Osteocyte (in vitro differentiated cells): ENCODE data around the gene PHLPP1. TPM values are rescaled to one million over a fixed set of nuclear protein-coding genes. Genes with fewer than 3 reads are reported as not detected.
"Not testable (repeated sequence)": the region's sequence is repeated elsewhere in the genome, so short reads cannot be mapped to it uniquely, and the experiment has no call there.

Experiments used
- DNase-seq: peaks from one replicate; pipeline ENCODE4 v3.0.0; 2021; ENCODE audit warnings: mixed read lengths; ENCODE audit not compliant: unreplicated experiment; ENCODE audit errors: extremely low spot score
- H3K27ac Mint-ChIP-seq: one replicate; pipeline ENCODE4 v1.8.0; 2021; ENCODE audit warnings: mild to moderate bottlenecking, mixed read lengths; ENCODE audit not compliant: unreplicated experiment
- H3K27me3 Mint-ChIP-seq: one replicate; pipeline ENCODE4 v1.8.0; 2021; ENCODE audit warnings: mixed read lengths; ENCODE audit not compliant: unreplicated experiment
- H3K36me3 Mint-ChIP-seq: one replicate; pipeline ENCODE4 v1.8.0; 2021; ENCODE audit warnings: mixed read lengths; ENCODE audit not compliant: unreplicated experiment
- H3K4me1 Mint-ChIP-seq: one replicate; pipeline ENCODE4 v1.8.0; 2021; ENCODE audit warnings: mixed read lengths; ENCODE audit not compliant: unreplicated experiment
- H3K4me3 Mint-ChIP-seq: one replicate; pipeline ENCODE4 v1.8.0; 2021; ENCODE audit warnings: mild to moderate bottlenecking, moderate library complexity, mixed read lengths; ENCODE audit not compliant: unreplicated experiment
- H3K9me3 Mint-ChIP-seq: one replicate; pipeline ENCODE4 v1.8.0; 2021; ENCODE audit warnings: mixed read lengths; ENCODE audit not compliant: unreplicated experiment
- total RNA-seq: library from RNA; stranded (reverse); gene quantifications from 2 replicates; pipeline ENCODE4 v1.2.1, GENCODE V29; 2021
- TF ChIP-seq, protein P1 (sequence below): fragments of 200-600 bp; sonication (generic); IDR thresholded peaks from 2 replicates; pipeline ENCODE4 v1.5.0; 2021; ENCODE audit warnings: antibody characterized with exemption, mild to moderate bottlenecking, moderate library complexity

Gene PHLPP1
- total RNA-seq, 1 donor from 2014 or later, result 19.6 TPM

DNA sequence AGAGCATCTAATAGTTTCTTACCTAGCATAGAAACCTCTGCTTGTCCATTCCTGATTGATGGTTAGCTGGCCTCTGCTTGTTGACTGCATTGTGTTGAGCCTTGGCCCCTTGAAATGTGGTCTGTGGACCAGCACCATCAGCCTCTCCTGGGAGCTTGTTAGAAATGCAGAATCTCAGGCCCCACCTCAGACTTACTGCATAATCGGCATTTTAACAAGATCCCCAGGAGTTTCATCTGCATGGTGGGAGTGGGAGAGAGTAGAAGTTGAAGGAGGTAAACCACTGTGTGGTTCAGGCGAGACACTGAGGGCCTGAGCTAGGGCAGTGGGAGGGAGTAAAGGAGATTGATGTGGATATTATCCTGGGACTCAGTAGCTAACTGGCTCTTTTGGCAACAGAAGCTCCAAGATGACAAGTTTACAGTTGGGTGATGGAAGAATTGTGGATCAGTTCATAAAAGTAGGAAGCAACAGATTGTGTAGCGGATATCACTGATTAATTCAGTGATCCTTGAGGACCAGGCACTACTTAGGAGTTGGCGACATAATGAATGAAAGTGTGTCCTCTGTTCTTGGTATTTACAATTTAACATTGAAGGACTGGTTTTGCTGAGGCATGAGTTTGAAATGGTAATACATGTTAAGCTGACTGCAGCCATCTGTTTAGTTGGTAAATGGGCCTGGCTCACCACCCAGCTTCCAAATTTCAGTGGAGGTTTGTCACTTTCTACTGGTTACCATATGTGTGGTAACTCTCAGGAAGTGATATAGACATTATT, 20.9 kb downstream of the PHLPP1 start:
- no peak overlapping the region for H3K4me3 Mint-ChIP-seq
- peaks cover 20% of the 10 kb centered on the region for H3K4me1 Mint-ChIP-seq
- H3K27ac Mint-ChIP-seq, result no peak overlapping the region
- peaks cover 16% of the 10 kb centered on the region for H3K9me3 Mint-ChIP-seq
- TF ChIP-seq, protein P1, sequence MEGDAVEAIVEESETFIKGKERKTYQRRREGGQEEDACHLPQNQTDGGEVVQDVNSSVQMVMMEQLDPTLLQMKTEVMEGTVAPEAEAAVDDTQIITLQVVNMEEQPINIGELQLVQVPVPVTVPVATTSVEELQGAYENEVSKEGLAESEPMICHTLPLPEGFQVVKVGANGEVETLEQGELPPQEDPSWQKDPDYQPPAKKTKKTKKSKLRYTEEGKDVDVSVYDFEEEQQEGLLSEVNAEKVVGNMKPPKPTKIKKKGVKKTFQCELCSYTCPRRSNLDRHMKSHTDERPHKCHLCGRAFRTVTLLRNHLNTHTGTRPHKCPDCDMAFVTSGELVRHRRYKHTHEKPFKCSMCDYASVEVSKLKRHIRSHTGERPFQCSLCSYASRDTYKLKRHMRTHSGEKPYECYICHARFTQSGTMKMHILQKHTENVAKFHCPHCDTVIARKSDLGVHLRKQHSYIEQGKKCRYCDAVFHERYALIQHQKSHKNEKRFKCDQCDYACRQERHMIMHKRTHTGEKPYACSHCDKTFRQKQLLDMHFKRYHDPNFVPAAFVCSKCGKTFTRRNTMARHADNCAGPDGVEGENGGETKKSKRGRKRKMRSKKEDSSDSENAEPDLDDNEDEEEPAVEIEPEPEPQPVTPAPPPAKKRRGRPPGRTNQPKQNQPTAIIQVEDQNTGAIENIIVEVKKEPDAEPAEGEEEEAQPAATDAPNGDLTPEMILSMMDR, result no peak
- no peaks in the 10 kb centered on the region for H3K27me3 Mint-ChIP-seq
- peaks cover 10% of the 10 kb centered on the region for H3K36me3 Mint-ChIP-seq
- DNase-seq, result no peak

DNA sequence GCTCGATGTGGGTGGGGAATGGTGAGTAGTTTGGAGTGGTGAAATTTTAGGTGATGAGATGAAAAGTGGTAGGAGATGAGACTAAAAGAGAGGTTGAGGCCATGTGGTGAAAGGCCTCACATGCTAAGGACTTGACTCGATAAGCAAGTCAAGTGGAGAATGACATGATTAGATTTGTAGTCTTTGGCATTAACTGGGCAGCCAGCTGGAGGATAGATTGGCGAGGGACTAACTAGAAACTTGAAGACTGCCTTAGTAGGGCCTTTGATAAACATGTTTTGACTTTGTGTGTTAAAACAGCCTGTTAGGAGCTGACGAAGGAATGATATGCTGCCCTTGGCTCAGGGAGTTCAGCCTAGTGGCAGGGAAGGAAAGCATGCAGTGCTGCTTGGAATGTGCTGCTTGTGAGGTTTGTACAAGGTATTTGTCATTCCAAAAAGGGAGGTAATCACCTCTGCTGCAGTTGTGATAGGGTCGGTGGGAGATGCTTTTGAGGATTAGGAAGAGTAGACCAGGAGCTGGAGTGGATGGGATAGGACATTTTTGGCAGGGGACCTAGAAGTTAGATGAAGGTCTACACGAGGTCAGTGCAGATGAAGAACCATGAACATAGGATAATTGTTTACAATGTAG, 22.0 kb downstream of the PHLPP1 start:
- no peak overlapping the region for H3K4me3 Mint-ChIP-seq
- H3K9me3 Mint-ChIP-seq, result peaks cover 9% of the 10 kb centered on the region
- no peak overlapping the region for H3K27ac Mint-ChIP-seq
- TF ChIP-seq, protein P1, result no peak
- no peaks in the 10 kb centered on the region for H3K27me3 Mint-ChIP-seq
- H3K4me1 Mint-ChIP-seq, result peaks cover 24% of the 10 kb centered on the region
- no peak for DNase-seq
- H3K36me3 Mint-ChIP-seq, result peaks cover 4% of the 10 kb centered on the region

DNA sequence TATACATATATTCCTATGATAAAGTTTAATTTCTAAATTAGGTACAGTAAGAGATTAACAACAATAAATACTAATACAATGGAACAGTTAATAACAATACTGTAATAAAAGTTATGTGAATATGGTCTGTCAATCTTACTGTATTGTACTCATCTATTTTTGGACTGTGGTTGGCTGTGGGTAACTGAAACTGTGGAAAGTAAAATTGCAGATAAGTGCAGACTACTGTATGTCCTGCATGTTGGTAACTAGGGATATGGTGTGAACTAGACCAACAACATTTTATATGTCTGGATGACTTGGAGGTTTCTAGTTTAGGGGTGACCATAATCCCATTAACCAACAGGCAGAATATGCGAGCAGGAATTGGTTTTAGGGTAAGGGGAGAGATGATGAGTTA, 23.3 kb downstream of the PHLPP1 start:
- peaks cover 5% of the 10 kb centered on the region for H3K9me3 Mint-ChIP-seq
- TF ChIP-seq, protein P1, result no peak
- no peak for DNase-seq
- H3K27me3 Mint-ChIP-seq, result no peaks in the 10 kb centered on the region
- no peak overlapping the region for H3K4me3 Mint-ChIP-seq
- peaks cover 26% of the 10 kb centered on the region for H3K4me1 Mint-ChIP-seq
- no peak overlapping the region for H3K27ac Mint-ChIP-seq
- H3K36me3 Mint-ChIP-seq, result no peaks in the 10 kb centered on the region

DNA sequence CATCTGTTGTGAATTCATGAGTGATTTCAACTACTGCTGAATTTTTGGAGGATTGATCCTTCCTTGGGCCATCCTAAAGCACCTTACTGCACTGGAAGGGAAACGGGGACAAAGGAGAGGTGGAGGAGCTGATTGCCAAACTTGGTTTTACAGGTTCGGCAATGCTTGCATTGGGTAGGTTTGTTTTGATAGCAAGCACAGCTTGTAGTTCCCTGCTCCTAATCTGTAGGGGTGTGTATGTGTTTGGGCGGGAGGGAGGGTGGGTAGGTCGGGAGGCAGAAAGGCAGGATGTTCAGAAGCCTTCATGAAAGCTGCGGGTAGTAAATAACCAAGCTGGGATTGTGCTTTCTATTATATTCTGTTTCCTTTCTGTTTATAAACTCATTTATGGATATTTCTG, 24.6 kb downstream of the PHLPP1 start:
- Mint-ChIP-seq H3K27ac (no peak overlapping the region), H3K9me3 (peaks cover 5% of the 10 kb centered on the region)

DNA sequence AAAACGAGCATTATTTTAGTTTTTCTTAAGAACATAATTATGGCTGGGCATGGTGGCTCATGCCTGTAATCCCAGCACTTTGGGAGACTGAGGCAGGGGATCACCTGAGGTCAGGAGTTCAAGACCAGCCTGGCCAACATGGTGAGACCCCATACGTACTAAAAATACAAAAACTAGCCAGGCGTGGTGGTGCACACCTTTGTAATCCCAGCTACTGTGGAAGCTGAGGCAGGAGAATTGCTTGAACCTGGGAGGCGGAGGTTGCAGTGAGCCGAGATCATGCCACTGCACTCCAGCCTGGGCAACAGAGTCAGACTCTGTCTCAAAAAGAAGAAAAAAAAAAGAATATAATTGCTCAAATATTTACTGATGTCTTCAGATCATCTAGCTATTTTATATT, 25.3 kb downstream of the PHLPP1 start:
- H3K27me3 Mint-ChIP-seq, H3K27ac Mint-ChIP-seq, H3K36me3 Mint-ChIP-seq: not testable (repeated sequence)

More for the DNA sequence above, 24.6 kb downstream of the PHLPP1 start:
- TF ChIP-seq, protein P1, result no peak
- H3K36me3 Mint-ChIP-seq, result no peaks in the 10 kb centered on the region
- no peak overlapping the region for H3K4me3 Mint-ChIP-seq
- peaks cover 33% of the 10 kb centered on the region for H3K4me1 Mint-ChIP-seq
- no peaks in the 10 kb centered on the region for H3K27me3 Mint-ChIP-seq
- DNase-seq, result no peak

More for the DNA sequence above, 25.3 kb downstream of the PHLPP1 start:
- not testable (repeated sequence) for H3K4me3 Mint-ChIP-seq, DNase-seq, H3K9me3 Mint-ChIP-seq
- peaks cover 41% of the 10 kb centered on the region for H3K4me1 Mint-ChIP-seq
